OCI-LY3 (cell line): ENCODE data around the gene FSTL4.

Source experiments
- CTCF ChIP-seq: fragments of 200-600, 300-600 bp; sonication (generic); IDR thresholded peaks from 2 replicates; pipeline ENCODE4 v1.5.1; 2014; ENCODE audit warnings: antibody characterized with exemption, low read length, low read depth
- EZH2phosphoT487 ChIP-seq: fragments of 200-600 bp; shearing (Covaris generic); IDR thresholded peaks from 2 replicates; pipeline ENCODE4 v1.6.1; 2018; ENCODE audit warnings: antibody characterized with exemption, mixed run types, low read depth

GRCh38 chr5:133328800-133329199 is 283.5 kb downstream of the FSTL4 start:
- TF ChIP-seq CTCF (no peak), EZH2phosphoT487 (no peak)
